Measurements from ENCODE around the gene TSC22D4. TPM values are rescaled to one million over a fixed set of nuclear protein-coding genes. Genes with fewer than 3 reads are reported as not detected.

Gene TSC22D4
- total RNA-seq, 3 donors from 2014 or later (not counting 1 experiment from before 2014, with no cell fraction given), result 140 to 173 (median 168) TPM

DNA sequence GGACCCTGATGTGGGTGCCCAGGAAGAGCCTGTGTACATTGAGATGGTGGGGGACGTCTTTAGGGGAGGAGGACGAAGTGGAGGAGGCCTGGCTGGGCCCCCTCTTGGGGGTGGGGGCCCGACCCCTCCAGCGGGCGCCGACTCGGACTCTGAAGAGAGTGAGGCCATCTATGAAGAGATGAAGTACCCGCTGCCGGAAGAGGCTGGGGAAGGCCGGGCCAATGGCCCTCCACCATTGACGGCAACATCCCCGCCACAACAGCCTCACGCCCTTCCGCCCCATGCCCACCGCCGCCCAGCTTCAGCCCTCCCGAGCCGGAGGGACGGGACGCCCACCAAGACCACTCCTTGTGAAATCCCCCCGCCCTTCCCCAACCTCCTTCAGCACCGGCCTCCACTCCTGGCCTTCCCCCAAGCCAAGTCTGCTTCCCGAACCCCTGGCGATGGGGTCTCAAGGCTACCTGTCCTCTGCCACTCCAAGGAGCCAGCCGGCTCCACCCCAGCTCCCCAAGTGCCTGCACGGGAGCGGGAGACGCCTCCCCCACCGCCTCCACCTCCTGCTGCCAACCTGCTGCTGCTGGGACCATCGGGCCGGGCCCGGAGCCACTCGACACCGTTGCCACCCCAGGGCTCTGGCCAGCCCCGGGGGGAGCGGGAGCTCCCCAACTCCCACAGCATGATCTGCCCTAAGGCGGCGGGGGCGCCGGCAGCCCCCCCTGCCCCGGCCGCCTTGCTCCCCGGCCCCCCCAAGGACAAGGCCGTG, 9.5 kb upstream of the TSC22D4 start:
- H3K36me3 Mint-ChIP-seq, result no peaks in the 10 kb centered on the region
- 94% methylated on average over 44 of the region's 44 CpGs for WGBS (ENCODE audit: insufficient coverage)
- Histone ChIP-seq H3K27me3 (ENCODE audit: control insufficient read depth, insufficient read depth, low read length) (no peaks in the 10 kb centered on the region), H3K9me3 (ENCODE audit: control insufficient read depth, insufficient read depth, low read length) (no peaks in the 10 kb centered on the region), H3K4me1 (ENCODE audit: control insufficient read depth, insufficient read depth, low read length) (peaks cover 12% of the 10 kb centered on the region), H3K36me3 (ENCODE audit: control insufficient read depth, insufficient read depth, low read length) (no peaks in the 10 kb centered on the region), H3K4me3 (ENCODE audit: low read length) (no peak overlapping the region), H3K27ac (ENCODE audit: low read length) (no peak overlapping the region)
- TF ChIP-seq, protein P1, sequence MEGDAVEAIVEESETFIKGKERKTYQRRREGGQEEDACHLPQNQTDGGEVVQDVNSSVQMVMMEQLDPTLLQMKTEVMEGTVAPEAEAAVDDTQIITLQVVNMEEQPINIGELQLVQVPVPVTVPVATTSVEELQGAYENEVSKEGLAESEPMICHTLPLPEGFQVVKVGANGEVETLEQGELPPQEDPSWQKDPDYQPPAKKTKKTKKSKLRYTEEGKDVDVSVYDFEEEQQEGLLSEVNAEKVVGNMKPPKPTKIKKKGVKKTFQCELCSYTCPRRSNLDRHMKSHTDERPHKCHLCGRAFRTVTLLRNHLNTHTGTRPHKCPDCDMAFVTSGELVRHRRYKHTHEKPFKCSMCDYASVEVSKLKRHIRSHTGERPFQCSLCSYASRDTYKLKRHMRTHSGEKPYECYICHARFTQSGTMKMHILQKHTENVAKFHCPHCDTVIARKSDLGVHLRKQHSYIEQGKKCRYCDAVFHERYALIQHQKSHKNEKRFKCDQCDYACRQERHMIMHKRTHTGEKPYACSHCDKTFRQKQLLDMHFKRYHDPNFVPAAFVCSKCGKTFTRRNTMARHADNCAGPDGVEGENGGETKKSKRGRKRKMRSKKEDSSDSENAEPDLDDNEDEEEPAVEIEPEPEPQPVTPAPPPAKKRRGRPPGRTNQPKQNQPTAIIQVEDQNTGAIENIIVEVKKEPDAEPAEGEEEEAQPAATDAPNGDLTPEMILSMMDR (IDR thresholded peaks at IDR 0.05), result no peak
- H3K4me3 Mint-ChIP-seq, result no peak overlapping the region
- no peak overlapping the region for H3K27ac Mint-ChIP-seq
- ATAC-seq, result no peak
- no peak for DNase-seq
- H3K27me3 Mint-ChIP-seq (ENCODE audit: low read depth in 2 of 2), result peaks cover 8 to 16% of the 10 kb centered on the region in 2 donors
- no peaks in the 10 kb centered on the region for H3K9me3 Mint-ChIP-seq
- peaks cover 0 to 14% of the 10 kb centered on the region in 2 donors for H3K4me1 Mint-ChIP-seq
- intact Hi-C loops (cut with micrococcal nuclease), result no loop called here

DNA sequence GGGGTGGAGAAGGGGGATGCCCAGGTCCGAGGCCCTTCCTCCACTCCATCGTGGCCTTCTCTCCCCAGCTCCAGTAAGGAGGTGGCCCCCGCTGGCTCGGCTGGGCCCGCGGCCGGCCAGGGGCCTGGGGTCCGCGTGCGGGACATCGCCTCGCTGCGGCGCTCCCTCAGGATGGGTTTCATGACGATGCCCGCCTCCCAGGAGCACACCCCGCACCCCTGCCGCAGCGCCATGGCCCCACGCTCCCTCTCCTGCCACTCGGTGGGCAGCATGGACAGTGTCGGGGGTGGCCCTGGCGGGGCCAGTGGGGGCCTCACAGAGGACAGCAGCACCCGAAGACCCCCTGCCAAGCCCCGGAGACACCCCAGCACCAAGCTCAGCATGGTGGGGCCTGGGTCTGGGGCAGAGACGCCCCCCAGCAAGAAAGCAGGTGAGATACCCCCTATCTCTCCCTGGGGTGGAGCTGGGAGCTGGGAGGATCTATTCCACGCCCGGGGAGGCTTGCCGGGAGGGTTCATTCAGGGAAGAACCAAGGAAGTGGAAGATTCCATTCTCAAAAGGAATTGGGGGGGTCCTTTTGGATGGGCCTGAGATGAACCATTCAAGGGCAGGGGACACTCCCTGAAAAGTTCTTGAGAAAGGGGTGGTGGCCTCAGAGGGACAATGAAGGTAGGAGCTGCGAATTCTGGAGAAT, 7.9 kb upstream of the TSC22D4 start:
- Histone ChIP-seq H3K9me3 (ENCODE audit: control insufficient read depth, insufficient read depth, low read length) (no peaks in the 10 kb centered on the region), H3K27ac (ENCODE audit: low read length) (no peak overlapping the region), H3K4me1 (ENCODE audit: control insufficient read depth, insufficient read depth, low read length) (peaks cover 18% of the 10 kb centered on the region), H3K27me3 (ENCODE audit: control insufficient read depth, insufficient read depth, low read length) (no peaks in the 10 kb centered on the region), H3K36me3 (ENCODE audit: control insufficient read depth, insufficient read depth, low read length) (no peaks in the 10 kb centered on the region), H3K4me3 (ENCODE audit: low read length) (no peak overlapping the region)
- ATAC-seq, result no peak
- WGBS (ENCODE audit: insufficient coverage), result 94% methylated on average over 30 of the region's 30 CpGs
- TF ChIP-seq, protein P1 (IDR thresholded peaks at IDR 0.05), result no peak
- Mint-ChIP-seq H3K9me3 (no peaks in the 10 kb centered on the region), H3K36me3 (no peaks in the 10 kb centered on the region), H3K4me3 (no peak overlapping the region), H3K4me1 (peaks cover 5 to 10% of the 10 kb centered on the region in 2 donors), H3K27ac (no peak overlapping the region), H3K27me3 (ENCODE audit: low read depth in 2 of 2) (peaks cover 0 to 9% of the 10 kb centered on the region in 2 donors)
- intact Hi-C loops (cut with micrococcal nuclease), result no loop called here
- no peak for DNase-seq

DNA sequence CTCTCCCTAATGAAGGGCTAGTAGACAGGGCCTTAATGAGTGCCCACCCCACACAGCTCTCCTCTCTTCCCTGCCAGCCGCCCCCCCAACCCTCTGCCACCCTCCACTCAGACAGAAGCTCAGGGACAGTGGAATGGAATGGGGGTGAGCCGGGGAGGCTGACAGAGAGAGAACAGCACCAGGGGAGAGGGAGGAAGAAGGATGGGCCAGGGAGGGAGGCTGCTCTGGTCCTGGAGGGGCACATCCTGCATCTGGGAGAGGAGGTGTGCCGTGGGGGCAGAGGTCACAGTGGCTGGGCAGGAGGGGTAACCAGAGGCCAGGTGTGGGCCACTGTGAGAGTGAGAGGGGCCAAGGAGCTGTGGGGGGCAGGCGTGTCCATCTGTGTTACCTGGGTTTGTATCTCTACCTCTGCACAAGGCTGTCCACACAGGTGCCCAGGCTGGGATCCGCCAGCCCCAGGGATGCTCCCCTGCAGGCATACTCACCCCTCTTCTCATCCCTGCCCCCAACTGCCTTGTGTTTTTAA, 7.2 kb upstream of the TSC22D4 start:
- Histone ChIP-seq H3K36me3 (ENCODE audit: control insufficient read depth, insufficient read depth, low read length) (no peaks in the 10 kb centered on the region), H3K4me3 (ENCODE audit: low read length) (no peak overlapping the region), H3K4me1 (ENCODE audit: control insufficient read depth, insufficient read depth, low read length) (peaks cover 18% of the 10 kb centered on the region), H3K9me3 (ENCODE audit: control insufficient read depth, insufficient read depth, low read length) (no peaks in the 10 kb centered on the region), H3K27me3 (ENCODE audit: control insufficient read depth, insufficient read depth, low read length) (no peaks in the 10 kb centered on the region), H3K27ac (ENCODE audit: low read length) (no peak overlapping the region)
- DNase-seq, result peak in 1 of 2 donors; percentile 4
- WGBS (ENCODE audit: insufficient coverage), result 89% methylated on average over 4 of the region's 5 CpGs
- no peaks in the 10 kb centered on the region for H3K36me3 Mint-ChIP-seq
- peaks cover 5 to 10% of the 10 kb centered on the region in 2 donors for H3K4me1 Mint-ChIP-seq
- TF ChIP-seq, protein P1 (IDR thresholded peaks at IDR 0.05), result no peak
- H3K9me3 Mint-ChIP-seq, result no peaks in the 10 kb centered on the region
- no peak overlapping the region for H3K4me3 Mint-ChIP-seq
- intact Hi-C loops (cut with micrococcal nuclease), result no loop called here
- H3K27ac Mint-ChIP-seq, result no peak overlapping the region
- no peak for ATAC-seq
- peaks cover 0 to 6% of the 10 kb centered on the region in 2 donors for H3K27me3 Mint-ChIP-seq (ENCODE audit: low read depth in 2 of 2)

Measured in natural killer cell (primary cell).